ENCODE results near the gene SLC48A1.

The SLC48A1 gene

DNA sequence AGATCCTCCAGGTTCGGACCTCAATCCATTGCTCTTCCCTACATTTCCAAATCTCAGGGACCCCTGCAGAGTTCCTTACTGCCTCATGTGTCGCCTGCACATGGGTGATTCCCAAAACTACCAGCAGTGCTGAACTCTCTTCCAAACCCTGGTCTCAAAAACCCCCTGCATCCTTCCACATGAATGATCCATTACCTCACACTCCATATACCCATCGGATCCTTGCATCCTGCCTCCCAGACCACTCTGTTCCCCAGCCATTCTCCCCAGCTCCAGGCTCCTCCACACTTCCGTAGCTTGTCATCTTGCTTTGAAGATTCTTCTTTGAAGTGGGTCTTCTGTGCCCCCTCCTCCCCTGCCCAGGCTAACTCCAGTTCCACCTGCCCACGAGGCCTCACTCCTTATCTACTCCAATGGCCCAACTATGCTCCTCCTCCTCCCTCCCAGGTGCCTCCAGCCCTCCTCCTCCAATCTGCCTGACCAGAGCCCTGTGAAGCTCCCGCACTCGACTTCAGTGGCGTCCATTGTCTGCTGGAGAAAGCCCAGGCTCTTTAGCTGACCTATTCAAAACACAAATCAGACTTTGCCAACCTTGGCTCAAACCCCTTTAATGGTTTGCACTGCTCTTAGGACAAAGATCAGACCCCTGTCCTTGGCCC is 28.1 kb upstream of the SLC48A1 start:
- no peak for DNase-seq

DNA sequence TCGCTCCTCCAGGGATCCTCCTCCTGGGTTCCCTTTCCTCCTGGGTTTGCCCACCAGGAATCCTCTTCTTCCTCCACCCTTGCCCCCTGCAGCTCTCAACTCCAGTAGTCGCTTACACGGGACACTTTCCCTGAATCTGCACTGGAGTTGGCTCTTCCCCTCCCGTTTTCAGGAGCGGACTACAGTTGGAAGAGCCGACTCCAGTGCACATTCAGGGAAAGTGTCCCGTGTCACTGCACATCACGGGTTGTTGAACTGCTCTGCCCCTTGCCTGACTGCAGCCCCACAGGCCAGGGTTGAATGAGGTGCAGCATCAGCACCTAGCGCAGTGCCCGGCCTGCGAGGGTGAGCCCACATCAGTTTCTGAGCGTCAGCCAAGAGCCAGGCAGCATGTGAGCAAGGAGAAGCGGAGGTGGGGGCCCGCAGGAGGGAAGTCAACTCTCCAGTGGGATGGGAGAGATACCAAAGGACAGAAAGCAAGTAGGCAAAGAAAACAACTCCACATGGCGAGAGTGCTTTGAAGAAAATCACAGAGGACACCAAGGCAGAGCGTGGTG is 27.5 kb upstream of the SLC48A1 start:
- DNase-seq: no peak

GRCh38 chr12:47746073-47746472 is 27.0 kb upstream of the SLC48A1 start:
- DNase-seq: no peak

- DNase-seq: no peak
Measured at GRCh38 chr12:47746523-47746922, 26.5 kb upstream of the SLC48A1 start.

GRCh38 chr12:47747126-47747525 is 25.9 kb upstream of the SLC48A1 start:
- no peak for DNase-seq

DNA sequence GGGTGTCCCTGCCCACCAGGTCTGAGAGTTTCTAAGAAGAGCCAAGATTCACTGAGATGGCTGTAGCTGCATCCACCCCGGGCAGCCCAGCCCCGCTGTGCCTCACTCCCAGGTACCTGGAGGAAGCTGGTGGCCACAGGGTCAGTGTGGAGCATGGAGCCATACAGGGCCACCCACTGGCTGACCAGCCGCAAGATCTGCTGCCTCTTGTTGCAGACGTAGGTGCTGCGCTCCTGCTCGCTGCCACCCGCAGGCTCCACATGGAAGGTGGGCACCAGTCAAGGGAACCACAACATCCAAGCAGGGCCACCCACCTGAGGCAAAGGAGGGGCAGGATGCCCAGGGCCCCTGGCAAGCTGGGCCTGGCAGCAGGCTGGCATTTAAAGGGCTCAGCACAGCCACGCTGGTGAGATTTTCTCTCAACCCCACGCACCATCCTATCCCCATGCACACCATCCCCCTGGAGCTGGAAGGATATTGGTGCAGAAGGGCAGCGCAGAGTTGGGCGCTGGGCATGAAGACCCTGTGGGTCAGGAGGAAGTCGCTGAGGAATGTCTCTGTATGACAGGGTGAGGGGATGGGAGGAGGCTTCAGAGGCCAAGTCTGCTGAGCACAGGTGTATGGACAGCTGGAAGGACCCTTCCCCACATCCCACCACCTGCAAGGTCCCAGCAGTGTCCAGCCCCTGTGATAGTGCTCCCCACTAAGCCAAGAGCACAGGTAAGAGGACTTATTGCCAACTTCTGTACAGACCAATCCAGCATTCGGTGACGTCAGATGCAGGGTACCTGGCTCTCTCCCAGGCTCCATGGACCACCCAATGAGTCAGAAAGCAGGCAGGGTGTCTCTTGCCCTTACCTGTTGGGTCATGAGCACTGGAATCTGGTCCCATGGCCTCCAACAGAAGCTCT is 25.2 kb upstream of the SLC48A1 start:
- DNase-seq: no peak

DNA sequence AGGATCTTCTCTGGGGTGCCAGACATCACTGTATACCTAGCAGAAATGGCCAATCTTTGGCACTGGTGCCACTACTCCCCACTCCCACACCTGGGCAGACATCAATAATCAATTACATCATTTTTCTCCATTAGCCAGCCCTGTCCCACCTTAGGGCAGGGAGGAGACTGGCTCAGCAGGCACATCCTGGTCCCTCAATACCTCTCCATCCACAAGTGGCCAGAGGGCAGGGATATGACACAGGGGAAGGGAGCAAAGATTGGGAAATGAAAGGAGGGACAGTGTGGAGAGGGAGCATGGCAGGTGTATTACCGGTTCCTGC is 24.6 kb upstream of the SLC48A1 start:
- DNase-seq: no peak

GRCh38 chr12:47748899-47749298 is 24.1 kb upstream of the SLC48A1 start:
- no peak for DNase-seq

- peak; percentile 88 for DNase-seq
Measured at GRCh38 chr12:47750229-47750798, 22.7 kb upstream of the SLC48A1 start.

DNA sequence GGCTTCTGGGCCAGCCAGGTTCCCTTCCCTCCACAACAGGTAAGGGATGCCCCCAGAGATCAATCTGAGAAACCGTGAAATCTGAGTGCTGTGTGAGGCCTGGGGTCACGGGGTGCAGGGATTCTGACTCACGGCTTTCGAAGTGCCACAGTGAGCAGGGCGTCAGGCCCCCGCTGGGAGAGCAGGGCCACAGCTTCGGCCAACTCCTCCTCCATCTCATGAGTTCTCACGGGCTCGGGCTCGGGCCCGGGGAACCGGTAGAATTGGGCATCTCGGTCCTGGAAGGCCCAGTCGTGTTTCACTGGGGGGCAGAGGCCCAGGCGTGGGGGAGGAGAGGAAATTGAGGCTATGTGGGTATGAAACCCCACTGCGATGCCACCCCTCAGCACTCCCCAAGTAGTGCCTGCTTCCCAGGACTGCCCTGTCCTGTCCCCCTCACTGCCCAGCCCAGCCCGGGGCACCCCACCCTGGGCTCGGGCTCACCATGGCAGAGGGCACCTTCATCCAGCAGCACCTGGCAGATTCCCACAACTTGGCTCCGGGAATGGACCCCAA is 22.0 kb upstream of the SLC48A1 start:
- no peak for DNase-seq

- no peak for DNase-seq
Measured at GRCh38 chr12:47751561-47751960, 21.5 kb upstream of the SLC48A1 start.

GRCh38 chr12:47752121-47752520 is 20.9 kb upstream of the SLC48A1 start:
- no peak for DNase-seq

DNA sequence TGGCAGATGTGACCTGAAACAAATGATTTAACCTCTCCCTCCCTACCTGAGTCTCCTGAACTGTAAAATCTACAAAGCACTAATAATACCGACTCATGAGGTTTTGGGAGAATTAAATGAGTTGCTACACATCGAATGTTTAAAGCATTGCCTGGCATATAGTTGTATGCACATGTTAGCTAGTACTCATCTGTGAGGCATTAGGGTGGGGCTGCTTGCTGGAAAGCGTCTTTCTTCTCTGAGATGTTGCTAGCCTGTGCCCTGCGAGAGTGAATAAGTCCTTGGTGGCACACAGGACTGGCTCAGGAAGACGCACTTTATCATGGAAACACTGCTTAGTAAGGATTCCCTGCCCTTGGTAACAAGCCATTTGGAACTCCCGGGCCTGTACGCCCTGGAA is 20.5 kb upstream of the SLC48A1 start:
- DNase-seq: no peak

GRCh38 chr12:47753021-47754001 is 19.7 kb upstream of the SLC48A1 start:
- DNase-seq: no peak

GRCh38 chr12:47754126-47754525 is 18.9 kb upstream of the SLC48A1 start:
- DNase-seq: no peak

DNA sequence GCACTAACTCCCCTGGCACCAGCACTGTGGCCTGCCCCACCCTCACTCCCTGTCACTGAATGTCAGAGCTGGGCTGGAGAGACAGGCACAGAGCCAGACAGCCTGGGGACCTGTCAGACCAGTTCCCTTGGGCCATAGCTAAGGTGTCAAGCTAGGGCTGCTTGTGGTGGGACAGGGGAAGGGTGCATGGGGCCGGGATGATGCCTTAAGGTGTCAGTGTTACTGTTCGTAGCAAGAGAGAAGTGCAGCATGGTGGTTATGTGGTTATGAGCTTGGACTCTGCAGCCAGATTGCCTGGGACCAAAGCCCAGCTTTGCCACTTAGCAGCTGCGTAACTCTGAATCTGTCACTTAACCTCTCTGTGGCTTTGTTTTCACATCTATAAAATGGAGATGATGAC is 18.2 kb upstream of the SLC48A1 start:
- no peak for DNase-seq

GRCh38 chr12:47755655-47756562 is 17.1 kb upstream of the SLC48A1 start:
- DNase-seq: peak; percentile 79

- no peak for DNase-seq
Measured at GRCh38 chr12:47757364-47757839, 15.6 kb upstream of the SLC48A1 start.

GRCh38 chr12:47757840-47758583 is 15.0 kb upstream of the SLC48A1 start:
- peak; percentile 58 for DNase-seq

DNA sequence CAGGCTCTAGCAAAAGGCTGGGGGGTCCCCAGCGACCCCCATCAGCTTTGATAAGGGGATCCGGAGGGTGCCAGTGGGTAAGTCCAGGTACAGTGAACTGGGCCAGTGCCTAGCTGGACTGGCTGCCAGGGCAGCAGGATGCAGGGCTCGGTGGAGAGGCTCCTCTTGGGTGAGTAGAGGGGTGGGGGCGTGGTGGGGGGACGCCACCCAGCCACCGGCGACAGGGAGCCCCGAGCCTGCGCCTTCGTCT is 14.5 kb upstream of the SLC48A1 start:
- no peak for DNase-seq
